T-helper 1 cell treated with Interleukin-12 subunit alpha and Interleukin-12 subunit beta and Interleukin-4 antibody, amounts not matched to agents 30 μg/mL and 1 μg/mL, for 36 hours (primary cell): ENCODE data around the gene SLC22A7.
A peak's percentile ranks its signal among the peaks of the same experiment; 100 is the strongest.
"Not testable (repeated sequence)": the region's sequence is repeated elsewhere in the genome, so short reads cannot be mapped to it uniquely, and the experiment has no call there.

Experiments
- H3K27ac Mint-ChIP-seq: one replicate; pipeline ENCODE4 v1.8.0; 2021; ENCODE audit warnings: mild to moderate bottlenecking, mixed read lengths
- H3K27me3 Mint-ChIP-seq: one replicate; pipeline ENCODE4 v1.8.0; 2021; ENCODE audit warnings: low read depth, mixed read lengths
- H3K36me3 Mint-ChIP-seq: one replicate; pipeline ENCODE4 v1.8.0; 2021; ENCODE audit warnings: low read depth, mixed read lengths
- H3K4me1 Mint-ChIP-seq: one replicate; pipeline ENCODE4 v1.8.0; 2021; ENCODE audit warnings: low read depth, mixed read lengths
- H3K4me3 Mint-ChIP-seq: one replicate; pipeline ENCODE4 v1.8.0; 2021; ENCODE audit warnings: mild to moderate bottlenecking, moderate library complexity, mixed read lengths
- H3K9me3 Mint-ChIP-seq: one replicate; pipeline ENCODE4 v1.8.0; 2021; ENCODE audit warnings: mixed read lengths

The SLC22A7 gene

GRCh38 chr6:43308990-43309477, 11.0 kb downstream of the SLC22A7 start:
- peaks cover 22% of the 10 kb centered on the region for H3K27me3 Mint-ChIP-seq
- no peak overlapping the region for H3K27ac Mint-ChIP-seq
- H3K36me3 Mint-ChIP-seq, result no peaks in the 10 kb centered on the region
- peak overlapping the region; percentile 74 for H3K4me3 Mint-ChIP-seq
- peaks cover 5% of the 10 kb centered on the region for H3K4me1 Mint-ChIP-seq
- H3K9me3 Mint-ChIP-seq, result no peaks in the 10 kb centered on the region

DNA sequence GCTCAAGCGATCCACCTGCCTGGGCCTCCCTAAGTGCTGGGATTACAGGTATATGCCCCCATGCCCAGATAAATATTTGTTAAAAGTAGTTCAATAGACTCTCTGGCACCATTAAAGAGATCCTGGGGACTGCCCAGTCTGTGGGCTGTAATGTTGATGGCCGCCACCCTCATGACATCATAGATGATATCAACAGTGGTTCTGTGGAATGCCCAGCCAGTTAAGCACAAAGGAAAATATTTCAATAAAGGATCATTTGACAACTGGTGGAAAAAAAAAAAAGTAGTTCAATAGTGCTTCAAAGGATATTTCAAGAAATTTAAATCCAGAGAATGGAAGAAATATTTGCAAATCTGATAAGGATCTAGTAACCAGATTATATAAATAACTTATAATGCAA, 12.1 kb downstream of the SLC22A7 start:
- Mint-ChIP-seq H3K36me3 (no peaks in the 10 kb centered on the region), H3K9me3 (no peaks in the 10 kb centered on the region), H3K27me3 (peaks cover 26% of the 10 kb centered on the region), H3K27ac (no peak overlapping the region), H3K4me1 (peaks cover 5% of the 10 kb centered on the region), H3K4me3 (no peak overlapping the region)

GRCh38 chr6:43310624-43311023, 12.6 kb downstream of the SLC22A7 start:
- Mint-ChIP-seq H3K27ac (no peak overlapping the region), H3K36me3 (no peaks in the 10 kb centered on the region), H3K9me3 (no peaks in the 10 kb centered on the region), H3K4me3 (no peak overlapping the region), H3K27me3 (peaks cover 29% of the 10 kb centered on the region), H3K4me1 (peaks cover 5% of the 10 kb centered on the region)

DNA sequence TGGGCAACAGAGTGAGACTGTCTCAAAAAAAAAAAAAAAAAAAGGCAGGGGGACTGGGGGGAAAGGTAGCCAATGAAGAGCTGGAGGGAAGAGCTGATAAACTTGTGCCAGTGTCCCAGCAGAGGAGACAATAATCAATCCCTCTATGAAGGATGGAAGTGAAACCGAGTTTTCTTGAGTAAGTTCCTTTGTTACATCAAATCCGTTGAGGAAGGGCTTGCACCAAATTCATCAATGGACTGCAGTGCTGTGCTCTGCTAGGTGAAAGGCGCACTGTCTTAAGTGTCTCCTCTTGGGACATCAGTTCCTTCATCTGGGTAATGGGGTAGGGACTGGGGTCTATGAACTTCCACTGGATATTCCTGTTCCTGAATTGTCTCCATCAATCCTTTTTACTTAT, 13.6 kb downstream of the SLC22A7 start:
- no peak overlapping the region for H3K27ac Mint-ChIP-seq
- H3K27me3 Mint-ChIP-seq, result peaks cover 29% of the 10 kb centered on the region
- H3K36me3 Mint-ChIP-seq, result no peaks in the 10 kb centered on the region
- H3K4me1 Mint-ChIP-seq, result peaks cover 5% of the 10 kb centered on the region
- H3K9me3 Mint-ChIP-seq, result no peaks in the 10 kb centered on the region
- H3K4me3 Mint-ChIP-seq, result no peak overlapping the region

- H3K4me3 Mint-ChIP-seq, result no peak overlapping the region
- H3K27me3 Mint-ChIP-seq, result peaks cover 26% of the 10 kb centered on the region
- H3K27ac Mint-ChIP-seq, result no peak overlapping the region
- H3K36me3 Mint-ChIP-seq, result no peaks in the 10 kb centered on the region
- no peaks in the 10 kb centered on the region for H3K9me3 Mint-ChIP-seq
- no peaks in the 10 kb centered on the region for H3K4me1 Mint-ChIP-seq
These were observed 15.8 kb downstream of the SLC22A7 start for GRCh38 chr6:43313813-43314212.

DNA sequence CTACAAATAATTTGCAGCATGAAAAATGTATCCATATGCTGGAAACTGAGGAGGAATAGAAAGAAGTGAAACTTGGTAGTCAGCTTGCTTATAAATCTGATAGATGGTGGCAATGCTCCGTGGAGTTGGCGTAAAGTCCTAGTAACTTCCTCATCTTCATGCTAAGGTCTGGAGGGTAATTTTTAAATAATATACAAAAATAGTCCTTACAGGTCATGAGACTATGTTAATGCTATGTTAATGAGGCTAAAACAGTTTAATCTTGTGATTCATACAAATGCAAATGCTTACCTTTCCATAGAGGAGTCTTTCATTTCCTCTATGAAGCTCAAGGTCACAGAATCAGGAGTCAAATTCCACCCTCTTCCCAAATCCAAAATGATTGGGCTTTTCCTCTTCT, 20.0 kb downstream of the SLC22A7 start:
- H3K9me3 Mint-ChIP-seq, result no peaks in the 10 kb centered on the region
- no peak overlapping the region for H3K4me3 Mint-ChIP-seq
- H3K4me1 Mint-ChIP-seq, result no peaks in the 10 kb centered on the region
- no peak overlapping the region for H3K27ac Mint-ChIP-seq
- H3K27me3 Mint-ChIP-seq, result peaks cover 15% of the 10 kb centered on the region
- no peaks in the 10 kb centered on the region for H3K36me3 Mint-ChIP-seq

GRCh38 chr6:43325876-43326275, 27.8 kb downstream of the SLC22A7 start:
- Mint-ChIP-seq H3K9me3 (no peaks in the 10 kb centered on the region), H3K4me1 (no peaks in the 10 kb centered on the region), H3K36me3 (no peaks in the 10 kb centered on the region), H3K27ac (no peak overlapping the region), H3K27me3 (peaks cover 4% of the 10 kb centered on the region), H3K4me3 (no peak overlapping the region)

GRCh38 chr6:43328528-43328927, 30.5 kb downstream of the SLC22A7 start:
- Mint-ChIP-seq H3K27ac (no peak overlapping the region), H3K27me3 (peaks cover 10% of the 10 kb centered on the region), H3K9me3 (no peaks in the 10 kb centered on the region), H3K36me3 (no peaks in the 10 kb centered on the region), H3K4me1 (peaks cover 10% of the 10 kb centered on the region), H3K4me3 (no peak overlapping the region)

DNA sequence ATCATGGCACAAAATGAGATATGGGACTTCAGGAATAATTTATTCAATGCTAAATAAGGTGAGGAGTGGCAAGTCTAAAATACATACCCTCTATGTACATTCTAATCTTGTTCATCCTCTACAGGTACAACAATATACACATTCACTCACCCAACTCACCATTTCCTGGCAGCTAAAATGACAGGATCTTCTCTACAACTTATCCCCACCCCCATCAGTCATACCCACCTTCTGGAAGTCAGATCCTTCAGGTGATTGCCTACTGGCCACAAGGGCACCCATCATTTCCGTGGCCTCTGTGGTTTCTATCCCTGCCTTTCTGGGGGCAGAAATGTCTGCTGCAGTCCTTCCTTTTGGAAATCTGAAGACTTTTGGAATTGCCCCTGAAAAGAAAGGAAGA, 33.4 kb downstream of the SLC22A7 start:
- H3K36me3 Mint-ChIP-seq, result peaks cover 3% of the 10 kb centered on the region

DNA sequence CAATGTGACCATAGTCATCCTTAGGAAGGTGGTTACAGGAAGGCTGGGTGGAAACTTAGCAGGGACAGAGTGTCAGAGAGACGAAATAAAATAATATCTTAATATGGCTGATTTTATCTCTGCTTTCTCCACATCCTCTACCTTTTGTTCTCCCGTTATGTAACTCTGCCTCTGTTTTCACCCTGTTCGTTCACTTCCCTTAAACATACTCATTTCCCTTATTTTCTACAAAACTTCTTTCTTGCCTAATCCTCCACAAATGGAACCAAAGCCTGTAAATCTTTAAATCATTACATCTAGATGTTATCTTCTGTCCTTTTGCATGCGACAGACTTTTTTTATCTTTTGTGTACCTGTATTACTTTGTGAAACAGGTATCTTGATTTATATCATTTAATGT, 33.8 kb downstream of the SLC22A7 start:
- Mint-ChIP-seq H3K36me3 (peaks cover 3% of the 10 kb centered on the region), H3K4me1 (peaks cover 10% of the 10 kb centered on the region), H3K9me3 (no peaks in the 10 kb centered on the region), H3K27ac (no peak overlapping the region), H3K27me3 (peaks cover 10% of the 10 kb centered on the region), H3K4me3 (no peak overlapping the region)

More for the DNA sequence above, 33.4 kb downstream of the SLC22A7 start:
- Mint-ChIP-seq H3K9me3 (no peaks in the 10 kb centered on the region), H3K27ac (no peak overlapping the region), H3K4me1 (peaks cover 10% of the 10 kb centered on the region), H3K4me3 (no peak overlapping the region), H3K27me3 (peaks cover 10% of the 10 kb centered on the region)

- H3K27me3 Mint-ChIP-seq, result peaks cover 5% of the 10 kb centered on the region
- peaks cover 13% of the 10 kb centered on the region for H3K4me1 Mint-ChIP-seq
- H3K4me3 Mint-ChIP-seq, result no peak overlapping the region
- H3K27ac Mint-ChIP-seq, result no peak overlapping the region
- no peaks in the 10 kb centered on the region for H3K9me3 Mint-ChIP-seq
- peaks cover 11% of the 10 kb centered on the region for H3K36me3 Mint-ChIP-seq
These were observed 36.5 kb downstream of the SLC22A7 start for GRCh38 chr6:43334466-43335095.

DNA sequence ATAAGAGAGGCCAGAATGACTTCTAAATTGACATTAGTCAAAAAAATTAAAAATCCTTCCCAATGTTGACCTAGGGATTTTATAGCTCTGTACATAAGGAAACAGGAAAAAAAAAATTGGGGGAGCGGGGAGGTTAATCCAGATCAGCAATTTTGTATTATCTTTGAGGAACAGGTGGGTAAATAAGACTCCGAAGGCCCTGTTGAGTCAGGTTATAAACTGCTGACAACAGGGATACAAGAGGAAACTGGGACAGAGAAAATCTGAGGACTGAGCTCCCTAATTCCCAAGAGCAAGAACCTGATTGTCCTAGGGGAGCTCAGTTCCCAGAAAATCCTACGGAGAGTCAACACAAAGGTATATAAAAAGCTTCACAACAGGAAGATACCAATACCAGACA, 37.4 kb downstream of the SLC22A7 start:
- Mint-ChIP-seq H3K27me3 (peaks cover 5% of the 10 kb centered on the region), H3K9me3 (no peaks in the 10 kb centered on the region), H3K27ac (no peak overlapping the region), H3K36me3 (peaks cover 18% of the 10 kb centered on the region), H3K4me3 (no peak overlapping the region), H3K4me1 (peaks cover 13% of the 10 kb centered on the region)

GRCh38 chr6:43336382-43336781, 38.3 kb downstream of the SLC22A7 start:
- H3K9me3 Mint-ChIP-seq, result no peaks in the 10 kb centered on the region
- peaks cover 5% of the 10 kb centered on the region for H3K27me3 Mint-ChIP-seq
- peaks cover 25% of the 10 kb centered on the region for H3K36me3 Mint-ChIP-seq
- no peak overlapping the region for H3K27ac Mint-ChIP-seq
- H3K4me3 Mint-ChIP-seq, result no peak overlapping the region
- peaks cover 9% of the 10 kb centered on the region for H3K4me1 Mint-ChIP-seq

DNA sequence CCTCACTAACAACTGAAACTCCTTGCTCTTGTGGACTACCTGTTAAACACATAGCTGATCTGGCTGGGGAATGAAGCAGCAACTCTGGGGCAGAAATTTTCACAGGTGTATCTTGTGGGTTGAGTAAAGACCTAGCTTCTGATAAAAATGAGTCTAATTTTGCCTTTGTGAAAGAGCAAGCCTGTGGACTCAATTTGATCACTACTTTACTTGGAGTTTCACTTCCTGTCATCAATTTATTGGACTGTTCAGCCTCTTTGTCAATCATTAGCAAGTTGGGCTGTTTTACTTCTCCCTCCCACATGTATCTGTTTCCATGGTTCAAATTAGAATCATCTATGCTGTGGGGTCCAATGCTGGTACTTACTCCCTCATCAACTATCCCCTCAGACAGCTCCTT, 40.2 kb downstream of the SLC22A7 start:
- peaks cover 40% of the 10 kb centered on the region for H3K36me3 Mint-ChIP-seq
- H3K27ac Mint-ChIP-seq, result no peak overlapping the region
- peaks cover 4% of the 10 kb centered on the region for H3K4me1 Mint-ChIP-seq
- no peaks in the 10 kb centered on the region for H3K9me3 Mint-ChIP-seq
- H3K27me3 Mint-ChIP-seq, result no peaks in the 10 kb centered on the region
- no peak overlapping the region for H3K4me3 Mint-ChIP-seq

DNA sequence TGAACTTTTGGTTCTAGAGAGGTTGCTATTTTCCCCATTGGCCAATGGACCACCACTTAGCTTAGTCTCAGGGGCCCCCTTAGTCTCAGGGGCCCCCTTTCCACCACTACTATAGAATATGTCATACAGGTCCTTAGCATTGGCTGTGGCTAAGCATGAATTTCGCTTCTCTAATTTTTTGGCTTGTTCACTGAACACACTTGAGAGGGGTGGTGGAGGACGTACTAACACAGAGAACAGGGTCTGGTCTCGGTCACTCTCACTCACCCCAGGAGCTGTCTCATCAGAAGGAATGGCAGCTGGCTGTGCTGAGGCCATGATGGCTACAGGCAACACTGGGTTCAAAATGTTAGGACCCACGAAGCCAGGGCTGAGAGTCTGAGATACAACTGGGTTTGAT, 41.1 kb downstream of the SLC22A7 start:
- no peak overlapping the region for H3K4me3 Mint-ChIP-seq
- peaks cover 40% of the 10 kb centered on the region for H3K36me3 Mint-ChIP-seq

GRCh38 chr6:43346243-43346642, 48.2 kb downstream of the SLC22A7 start:
- H3K27ac Mint-ChIP-seq, H3K9me3 Mint-ChIP-seq, H3K4me3 Mint-ChIP-seq, H3K4me1 Mint-ChIP-seq, H3K27me3 Mint-ChIP-seq: not testable (repeated sequence)
- peaks cover 25% of the 10 kb centered on the region for H3K36me3 Mint-ChIP-seq

More for the DNA sequence above, 41.1 kb downstream of the SLC22A7 start:
- Mint-ChIP-seq H3K9me3 (no peaks in the 10 kb centered on the region), H3K4me1 (peaks cover 4% of the 10 kb centered on the region), H3K27me3 (no peaks in the 10 kb centered on the region), H3K27ac (no peak overlapping the region)
